ENCODE results near the gene DCST1. TPM values are rescaled to one million over a fixed set of nuclear protein-coding genes. Genes with fewer than 3 reads are reported as not detected.

The DCST1 gene
- total and polyA plus RNA-seq, 2 of the 4 experiments (the other 2 are of a cell fraction) = not detected

DNA sequence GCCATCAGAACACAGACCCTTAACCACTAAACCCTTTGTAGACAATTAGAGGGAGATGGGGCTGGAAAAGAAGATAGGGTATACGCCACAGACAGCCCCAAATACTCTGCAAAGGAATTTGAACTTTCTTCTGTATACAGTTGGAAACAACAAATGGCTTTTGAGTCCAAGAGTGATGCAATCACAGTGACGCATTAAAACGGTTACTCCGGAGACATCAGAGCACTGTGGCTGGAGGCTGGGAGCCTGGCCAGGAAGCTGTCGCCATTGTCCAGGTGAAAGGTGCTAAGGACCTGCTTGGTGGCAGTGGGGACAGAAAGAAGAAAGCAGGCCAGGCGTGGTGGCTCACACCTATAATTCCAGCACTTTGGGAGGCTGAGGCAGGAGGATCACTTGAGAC, 46.3 kb upstream of the DCST1 start:
- Histone ChIP-seq H3K14ac (replicated peaks; ENCODE audit: low read depth, low read length) (no peak overlapping the region), H3K18ac (ENCODE audit: low read depth, low read length) (no peak overlapping the region), H2BK20ac (ENCODE audit: low read depth, low read length) (no peak overlapping the region), H2BK15ac (ENCODE audit: low read depth, low read length) (no peak overlapping the region), H3K27me3 (ENCODE audit: control insufficient read depth, insufficient read depth, low read length) (no peaks in the 10 kb centered on the region), H3K23ac (ENCODE audit: low read depth, low read length) (no peak overlapping the region), H4K20me1 (ENCODE audit: insufficient read depth, low read length) (peaks cover 12% of the 10 kb centered on the region; the same call in 1 of the 2 replicates), H3K4me2 (ENCODE audit: low read depth, low read length) (no peak overlapping the region), H3K27ac (ENCODE audit: insufficient read depth, low read length) (no peak overlapping the region), H3K36me3 (ENCODE audit: control insufficient read depth, insufficient read depth, low read length) (peaks cover 28% of the 10 kb centered on the region), H2AK9ac (replicated peaks; ENCODE audit: low read depth, low read length, poor library complexity) (no peak overlapping the region), H2AK5ac (ENCODE audit: low read depth, low read length) (no peak overlapping the region; the same call in 1 of the 2 replicates), H2BK5ac (ENCODE audit: low read depth, low read length, poor library complexity, severe bottlenecking) (no peak overlapping the region), H3K9ac (ENCODE audit: low read depth, low read length) (no peak overlapping the region), H3K4me1 (ENCODE audit: control insufficient read depth, insufficient read depth, low read length) (peaks cover 3% of the 10 kb centered on the region), H2BK120ac (ENCODE audit: low read depth, low read length) (no peak overlapping the region), H3K9me3 (ENCODE audit: control insufficient read depth, insufficient read depth, low read length) (no peaks in the 10 kb centered on the region), H3K79me1 (ENCODE audit: low read depth in 1 of 2, low read length in 2 of 2) (peaks cover 27 to 66% of the 10 kb centered on the region in 2 experiments), H3K4me3 (ENCODE audit: insufficient read depth, low read depth, low read length) (no peak overlapping the region), H4K91ac (ENCODE audit: insufficient read depth, low read depth, low read length) (no peak overlapping the region), H3K4ac (ENCODE audit: low read depth, low read length) (no peak overlapping the region), H3K9me1 (ENCODE audit: insufficient read depth, low read length) (0 out of 2 replicates have a peak, but pooled peaks cover 3% of the 10 kb centered on the region), H4K8ac (ENCODE audit: low read depth in 2 of 2, low read length in 2 of 2) (no peak overlapping the region), H3K56ac (ENCODE audit: extremely low read depth, insufficient read depth, low read length) (no peak overlapping the region), H2AFZ (replicated peaks; ENCODE audit: low read length, poor library complexity) (no peak overlapping the region), H4K5ac (ENCODE audit: low read depth, low read length) (no peak overlapping the region)
- BruUV-seq (replicated peaks) = no TSS peak
- ChIA-PET POLR2A (ENCODE audit: unreplicated experiment) (no interaction called here), CTCF (interaction anchor here (0.8 kb wide), 1 partner anchor 98 kb away, joined by 3 read pairs; no protein-coding TSS in a partner anchor)
- in situ Hi-C loops (cut with MboI; ENCODE audit: low sequenced_read_pairs) (no loop called here), intact Hi-C loops (cut with micrococcal nuclease) (no loop called here), dilution Hi-C loops (cut with HindIII; ENCODE audit: low sequenced_read_pairs, unreplicated experiment) (no loop called here)
- TF ChIP-seq CTCF (conservative IDR thresholded peaks at IDR 0.05; ENCODE audit: low read depth, low read length) (no peak), CEBPB (IDR thresholded peaks at IDR 0.05; ENCODE audit: low read depth, low read length) (peak; percentile 75)
- ATAC-seq (ENCODE audit: low read depth) = no peak
- WGBS, 2 experiments (ENCODE audit: extremely low coverage in 2 of 2, insufficient read length in 1 of 2) = 70% methylated on average over 2 of the region's 6 CpGs; no CpG with 5 or more reads in 1 of the 2 experiments
- DNase-seq = no peak

Measured in IMR-90 (cell line).